A549 (cell line): ENCODE results near the gene BCL2. TPM values are rescaled to one million over a fixed set of nuclear protein-coding genes. Genes with fewer than 3 reads are reported as not detected.
"Not testable (repeated sequence)": the region's sequence is repeated elsewhere in the genome, so short reads cannot be mapped to it uniquely, and the experiment has no call there.

Source experiments
- ATAC-seq, 2 experiments: fragments of 200-7000 bp in 1 of 2; fragments of >200 bp in 1 of 2; cut with Nextera tagmentation in 1 of 2; cut with Tn5 transposase in 1 of 2; 3 replicates each; pipeline versions ENCODE4 v1.8.0 to v1.9.1; 2018 to 2020; ENCODE audit warnings: mild to moderate bottlenecking in 1 of 2, moderate library complexity in 1 of 2
- CTCF ChIA-PET: fragments of 300-600 bp; sonication (Branson Sonifier 250); formaldehyde crosslinking; extraction: SDS; loops from one replicate; lab custom pipeline; 2021; ENCODE audit warnings: antibody characterized with exemption, inconsistent platforms; lab: Yijun Ruan, JAX
- POLR2A ChIA-PET: fragments of 350-600 bp; formaldehyde crosslinking; extraction: SDS; loops from one replicate; lab custom pipeline; 2021; ENCODE audit warnings: antibody characterized with exemption, inconsistent platforms; lab: Yijun Ruan, JAX
- DNase-seq, 2 experiments: peaks; one replicate each; pipeline versions ENCODE4 v3.0.0 to v3.0.0-alpha.2; 2011 to 2016; ENCODE audit warnings: low read depth in 1 of 2, low spot score in 1 of 2
- FAIRE-seq: peaks from 2 replicates; lab custom pipeline; 2011; peaks lifted over from hg19 to GRCh38; lab: Jason Lieb, UNC
- H3K27ac ChIP-seq, 2 experiments: fragments of >200 bp; sonication (Bioruptor Twin); formaldehyde crosslinking; 3 replicates each; pipeline ENCODE4 v1.5.1; 2016 to 2017
- H3K4me1 ChIP-seq: fragments of >200 bp; sonication (Bioruptor Twin); formaldehyde crosslinking; 3 replicates; pipeline ENCODE4 v1.6.1; 2016
- H3K4me2 ChIP-seq: fragments of >200 bp; sonication (Bioruptor Twin); formaldehyde crosslinking; 3 replicates; pipeline ENCODE4 v1.6.1; 2016
- H3K4me3 ChIP-seq: fragments of >200 bp; sonication (Bioruptor Twin); formaldehyde crosslinking; 3 replicates; pipeline ENCODE4 v1.5.1; 2016
- H3K9me3 ChIP-seq: fragments of >200 bp; sonication (Bioruptor Twin); formaldehyde crosslinking; 3 replicates; pipeline ENCODE4 v1.6.1; 2016
- BCL3 ChIP-seq: fragments of >200 bp; sonication (Bioruptor Twin); formaldehyde crosslinking; IDR thresholded peaks from 3 replicates; pipeline ENCODE4 v1.6.1; 2016
- BHLHE40 ChIP-seq: IDR thresholded peaks from 2 replicates; pipeline ENCODE4 v1.6.1; 2012; ENCODE audit warnings: low read depth, low read length, inconsistent platforms
- CEBPB ChIP-seq, 2 experiments: fragments of >200 bp in 1 of 2; sonication (Bioruptor Twin) in 1 of 2; formaldehyde crosslinking in 1 of 2; IDR thresholded peaks; 2 replicates each; pipeline ENCODE4 v1.6.1; 2012 to 2016
- CTCF ChIP-seq: fragments of >200 bp; sonication (Bioruptor Twin); formaldehyde crosslinking; IDR thresholded peaks from 3 replicates; pipeline ENCODE4 v1.5.1; 2016
- EHF ChIP-seq: fragments of 250-450 bp; sonication (Bioruptor Pico); IDR thresholded peaks from 2 replicates; pipeline ENCODE4 v1.5.0; 2020; ENCODE audit warnings: mild to moderate bottlenecking
- FOSB ChIP-seq: fragments of 250-450 bp; sonication (Bioruptor Pico); IDR thresholded peaks from 2 replicates; pipeline ENCODE4 v1.5.0; 2020; ENCODE audit warnings: mild to moderate bottlenecking, moderate library complexity
- FOXS1 ChIP-seq: fragments of 250-450 bp; sonication (Bioruptor Pico); IDR thresholded peaks from 2 replicates; pipeline ENCODE4 v1.5.0; 2020; ENCODE audit warnings: mild to moderate bottlenecking, moderate library complexity
- HEYL ChIP-seq: fragments of 250-450 bp; sonication (Bioruptor Pico); IDR thresholded peaks from 2 replicates; pipeline ENCODE4 v1.8.0; 2021; ENCODE audit warnings: mild to moderate bottlenecking, moderate library complexity
- HOXB5 ChIP-seq: fragments of 250-450 bp; sonication (Bioruptor Pico); IDR thresholded peaks from 2 replicates; pipeline ENCODE4 v1.5.0; 2020; ENCODE audit warnings: mild to moderate bottlenecking, moderate library complexity
- KDM5A ChIP-seq: fragments of 200-600 bp; sonication (generic); IDR thresholded peaks from 2 replicates; pipeline ENCODE4 v1.6.1; 2016; ENCODE audit warnings: antibody characterized with exemption, mild to moderate bottlenecking
- NFE2L2 ChIP-seq: fragments of 150-350 bp; conservative IDR thresholded peaks from 2 replicates; pipeline ENCODE4 v1.6.1; 2014; ENCODE audit warnings: low read length
- NPAS2 ChIP-seq: fragments of 250-450 bp; sonication (Bioruptor Pico); IDR thresholded peaks from 2 replicates; pipeline ENCODE4 v1.8.0; 2022; ENCODE audit warnings: mild to moderate bottlenecking, moderate library complexity, borderline replicate concordance
- NR3C1 ChIP-seq: fragments of >200 bp; sonication (Bioruptor Twin); formaldehyde crosslinking; IDR thresholded peaks from 3 replicates; pipeline ENCODE4 v1.6.1; 2017
- RNF2 ChIP-seq: fragments of 200-600 bp; sonication (generic); IDR thresholded peaks from 2 replicates; pipeline ENCODE4 v1.6.1; 2016; ENCODE audit warnings: low read depth, mild to moderate bottlenecking, antibody characterized with exemption, moderate library complexity, borderline replicate concordance
- TFCP2L1 ChIP-seq: fragments of 250-450 bp; sonication (Bioruptor Pico); IDR thresholded peaks from 2 replicates; pipeline ENCODE4 v1.5.0; 2021; ENCODE audit warnings: mild to moderate bottlenecking
- ZNF302 ChIP-seq: fragments of 250-450 bp; sonication (Bioruptor Pico); IDR thresholded peaks from 2 replicates; pipeline ENCODE4 v1.9.0; 2021; ENCODE audit warnings: inconsistent platforms, mild to moderate bottlenecking, moderate library complexity
- WGBS: methylation state at CpG from one replicate; pipeline ENCODE4 v1.1.6; 2017; ENCODE audit errors: missing lambda C conversion rate; 5-methylcytosine and 5-hydroxymethylcytosine counted together
- polyA plus RNA-seq, 4 experiments: library from polyadenylated mRNA; depleted of rRNA in 3 of 4; stranded (reverse); fragments of >200 nt; fragmentation: RNase III in 1 of 4; extraction: RNeasy Plus Mini Kit Qiagen cat#74134 plus additional on column Dnase treatment in 1 of 4; gene quantifications; 2 replicates in 3 of 4; 3 replicates in 1 of 4; pipeline ENCODE4 v1.2.3, GENCODE V29; 2011 to 2017

Gene BCL2
- polyA plus RNA-seq, 2 of the 4 experiments (the other 2 are of a cell fraction): 0.50 to 0.61 TPM

GRCh38 chr18:63192126-63192884, 127.3 kb downstream of the BCL2 start:
- Histone ChIP-seq H3K4me3 (no peak overlapping the region), H3K4me2 (no peak overlapping the region), H3K9me3 (no peaks in the 10 kb centered on the region), H3K4me1 (no peaks in the 10 kb centered on the region), H3K27ac (no peak overlapping the region)
- DNase-seq (no peak), FAIRE-seq (no peak), ATAC-seq (no peak)
- ChIA-PET POLR2A (no interaction called here), CTCF (no interaction called here)
- TF ChIP-seq CEBPB (IDR thresholded peaks at IDR 0.05): no peak
- TF ChIP-seq NFE2L2: no peak
- WGBS: 64% methylated on average over 6 of the region's 6 CpGs

GRCh38 chr18:63191413-63191812, 128.2 kb downstream of the BCL2 start:
- H3K4me2 ChIP-seq: no peak overlapping the region

GRCh38 chr18:63190838-63191237, 128.7 kb downstream of the BCL2 start:
- CTCF ChIA-PET, FAIRE-seq: not testable (repeated sequence)

More at GRCh38 chr18:63191413-63191812, 128.2 kb downstream of the BCL2 start:
- Histone ChIP-seq H3K9me3 (no peaks in the 10 kb centered on the region), H3K4me1 (no peaks in the 10 kb centered on the region), H3K4me3 (no peak overlapping the region), H3K27ac (no peak overlapping the region)
- TF ChIP-seq HOXB5 (CRISPR knock-in tag) (no peak), KDM5A (no peak), ZNF302 (CRISPR knock-in tag) (no peak), HEYL (CRISPR knock-in tag) (no peak), CEBPB (IDR thresholded peaks at IDR 0.05) (no peak), TFCP2L1 (no peak), BHLHE40 (no peak), FOXS1 (CRISPR knock-in tag) (no peak), NPAS2 (CRISPR knock-in tag) (no peak)
- WGBS: 42% methylated on average over 1 of the region's 1 CpG
- no peak for DNase-seq
- ChIA-PET POLR2A (no interaction called here), CTCF (no interaction called here)
- FAIRE-seq: no peak
- no peak for ATAC-seq

GRCh38 chr18:63189817-63190216, 129.8 kb downstream of the BCL2 start:
- 55% methylated on average over 2 of the region's 2 CpGs for WGBS
- Histone ChIP-seq H3K4me2 (no peak overlapping the region), H3K27ac (no peak overlapping the region), H3K9me3 (no peaks in the 10 kb centered on the region), H3K4me1 (no peaks in the 10 kb centered on the region), H3K4me3 (no peak overlapping the region)
- no peak for ATAC-seq
- DNase-seq: no peak
- CTCF ChIA-PET: no interaction called here
- FAIRE-seq: no peak
- TF ChIP-seq EHF (no peak), NFE2L2 (no peak), RNF2 (no peak), FOXS1 (CRISPR knock-in tag) (no peak), BCL3 (no peak), NR3C1 (no peak), FOSB (no peak), CTCF (no peak)
- POLR2A ChIA-PET: no interaction called here

More at GRCh38 chr18:63190838-63191237, 128.7 kb downstream of the BCL2 start:
- 17% methylated on average over 2 of the region's 2 CpGs for WGBS
- H3K27ac ChIP-seq, H3K4me3 ChIP-seq, POLR2A ChIA-PET, H3K9me3 ChIP-seq, H3K4me1 ChIP-seq, H3K4me2 ChIP-seq, ATAC-seq, DNase-seq: not testable (repeated sequence)
